ENCODE measurements around the gene SNRNP27. TPM values are rescaled to one million over a fixed set of nuclear protein-coding genes. Genes with fewer than 3 reads are reported as not detected.

SNRNP27 gene
- total and polyA plus RNA-seq, 8 donors, result 5.8 to 70.6 (median 52.1) TPM

GRCh38 chr2:69952336-69953115 is 58.8 kb downstream of the SNRNP27 start:
- DNase-seq, result no peak
- TF ChIP-seq POLR2A (IDR thresholded peaks at IDR 0.05) (no peak), CTCF (IDR thresholded peaks at IDR 0.05) (no peak), POLR2AphosphoS5 (IDR thresholded peaks at IDR 0.05) (no peak), EP300 (IDR thresholded peaks at IDR 0.05) (no peak)

GRCh38 chr2:69954084-69954483 is 60.3 kb downstream of the SNRNP27 start:
- Histone ChIP-seq H3K27ac (no peak overlapping the region), H3K36me3 (no peaks in the 10 kb centered on the region), H3K4me1 (peaks cover 0 to under 1% (median 0%) of the 10 kb centered on the region in 4 donors), H3K4me3 (no peak overlapping the region), H3K27me3 (peaks cover 0 to under 1% (median 0%) of the 10 kb centered on the region in 3 donors), H3K9me3 (no peaks in the 10 kb centered on the region)
- DNase-seq, result no peak
- 84 to 98% (median 91%) methylated on average over 1 of the region's 1 CpG for WGBS, 5 donors
- intact Hi-C loops (cut with DNase I; ENCODE audit: low total_unique reads), result no loop called here
- TF ChIP-seq POLR2A (IDR thresholded peaks at IDR 0.05) (no peak), EP300 (IDR thresholded peaks at IDR 0.05) (no peak), POLR2AphosphoS5 (IDR thresholded peaks at IDR 0.05) (no peak), CTCF (IDR thresholded peaks at IDR 0.05) (no peak)

More at GRCh38 chr2:69952336-69953115, 58.8 kb downstream of the SNRNP27 start:
- Histone ChIP-seq H3K4me1 (peaks cover 0 to 15% (median 4%) of the 10 kb centered on the region in 4 donors), H3K4me3 (no peak overlapping the region), H3K9me3 (no peaks in the 10 kb centered on the region), H3K27ac (no peak overlapping the region), H3K36me3 (no peaks in the 10 kb centered on the region), H3K27me3 (peaks cover 0 to 10% (median 0%) of the 10 kb centered on the region in 3 donors)
- intact Hi-C loops (cut with DNase I; ENCODE audit: low total_unique reads), result no loop called here
- WGBS, 5 donors, result 74 to 89% (median 85%) methylated on average over 6 of the region's 6 CpGs

Small RNA genes lying within 50 kb of the gene (small RNA-seq; reads per million reads assigned to genes)
- gene RPL23AP92, result 0 reads per million in 4 donors

Other genes with a start within 250 kb of the SNRNP27 start
- gene ANXA4, start 151.8 kb upstream of the SNRNP27 start, total RNA-seq, result 100 to 1,000 TPM in 2 of 5 donors, 10 to 100 TPM in 3; 40.8 to 193 (median 58.4) TPM
- gene ANXA4, start 151.8 kb upstream of the SNRNP27 start, polyA plus RNA-seq, result 100 to 1,000 TPM in 1 of 3 donors, 10 to 100 TPM in 2; 67.3 to 113 (median 94.3) TPM
- 10 to 100 TPM in 2 of 5 donors, 1 to 10 TPM in 3; 1.2 to 23.1 (median 4.9) TPM for gene GMCL1, start 64.3 kb upstream of the SNRNP27 start, total RNA-seq
- gene GMCL1, start 64.3 kb upstream of the SNRNP27 start, polyA plus RNA-seq, result 1 to 10 TPM; 4.7 to 7.9 (median 7.0) TPM
- 10 to 100 TPM in 4 of 5 donors, 1 to 10 TPM in 1; 8.1 to 40.2 (median 26.8) TPM for gene MXD1, start 21.2 kb downstream of the SNRNP27 start, total RNA-seq
- 10 to 100 TPM in 1 of 3 donors, 1 to 10 TPM in 2; 9.1 to 16.3 (median 9.3) TPM for gene MXD1, start 21.2 kb downstream of the SNRNP27 start, polyA plus RNA-seq
- 1 to 10 TPM in 3 of 5 donors, not detected in 2; 2.0 to 6.4 (median 3.5) TPM for gene ASPRV1, start 67.7 kb downstream of the SNRNP27 start, total RNA-seq
- under 1 TPM; 0.44 to 0.90 (median 0.46) TPM for gene ASPRV1, start 67.7 kb downstream of the SNRNP27 start, polyA plus RNA-seq
- 100 to 1,000 TPM in 3 of 5 donors, 10 to 100 TPM in 1, 1 to 10 TPM in 1; 9.3 to 164 (median 120) TPM for gene PCBP1, start 193.5 kb downstream of the SNRNP27 start, total RNA-seq
- 100 to 1,000 TPM; 199 to 296 (median 251) TPM for gene PCBP1, start 193.5 kb downstream of the SNRNP27 start, polyA plus RNA-seq

Measured in stomach (tissue), 9 donors.